NCI-H187 (cell line): ENCODE results near the gene SOX1.

Experiments
- DNase-seq, 2 experiments: peaks; one replicate each; lab custom pipeline; 2025; lab: John Stamatoyannopoulos, UW

The SOX1 gene

GRCh38 chr13:112072534-112073244 lies 5.7 kb downstream of the SOX1 start:
- DNase-seq: peak; percentile 43 to 83

GRCh38 chr13:112073245-112074138 lies 6.5 kb downstream of the SOX1 start:
- DNase-seq: no peak

GRCh38 chr13:112074139-112074865 lies 7.4 kb downstream of the SOX1 start:
- no peak for DNase-seq

- no peak for DNase-seq
These were observed 10.8 kb downstream of the SOX1 start for GRCh38 chr13:112077729-112078128.

DNA sequence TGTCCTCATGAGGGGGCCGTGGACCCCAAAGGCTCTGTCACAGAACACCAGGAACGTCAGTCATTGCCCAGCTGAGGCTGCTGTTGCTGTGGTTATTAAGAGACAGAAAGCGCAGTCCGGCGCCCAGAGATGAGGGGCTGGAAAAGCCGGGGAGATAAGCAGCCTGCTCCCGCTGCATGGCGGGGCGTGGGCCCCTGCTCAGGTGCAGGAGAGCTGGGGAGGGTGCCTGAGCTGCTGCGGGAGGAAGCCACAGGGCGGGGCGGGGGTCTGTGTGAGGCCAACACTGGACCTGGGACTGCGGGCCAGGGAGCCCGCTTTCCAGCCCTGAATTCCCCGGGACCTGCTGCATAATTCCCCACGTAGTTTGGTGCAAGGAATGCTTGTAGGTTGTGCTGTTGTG lies 11.3 kb downstream of the SOX1 start:
- no peak for DNase-seq

DNA sequence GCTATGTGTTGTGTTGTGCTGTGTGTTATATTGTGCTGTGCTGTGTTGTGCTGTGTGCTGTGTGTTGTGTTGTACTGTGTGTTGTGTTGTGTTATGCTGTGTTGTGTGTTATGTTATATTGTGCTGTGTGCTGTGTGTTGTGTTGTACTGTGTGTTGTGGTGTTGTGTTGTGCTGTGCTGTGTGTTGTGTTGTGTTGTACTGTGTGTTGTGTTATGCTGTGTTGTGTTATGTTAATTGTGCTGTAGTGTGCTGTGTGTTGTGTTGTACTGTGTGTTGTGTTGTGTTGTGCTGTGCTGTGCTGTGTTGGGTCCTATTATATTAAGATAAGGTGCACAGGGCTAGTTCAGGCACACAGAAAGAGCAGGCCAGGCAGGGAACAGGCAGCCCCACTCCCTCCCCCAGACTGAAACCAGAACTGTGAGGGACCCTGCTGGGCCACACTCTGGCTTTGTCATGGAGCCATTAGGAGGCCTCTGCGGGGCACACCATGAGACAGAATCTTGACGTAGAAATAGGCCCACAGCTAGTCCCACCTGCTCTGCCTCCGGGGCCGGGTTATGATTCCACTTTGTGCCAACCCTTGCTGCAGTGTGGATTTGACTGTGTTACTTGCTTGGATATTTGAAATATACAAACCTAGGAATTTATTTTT lies 12.1 kb downstream of the SOX1 start:
- no peak for DNase-seq

DNA sequence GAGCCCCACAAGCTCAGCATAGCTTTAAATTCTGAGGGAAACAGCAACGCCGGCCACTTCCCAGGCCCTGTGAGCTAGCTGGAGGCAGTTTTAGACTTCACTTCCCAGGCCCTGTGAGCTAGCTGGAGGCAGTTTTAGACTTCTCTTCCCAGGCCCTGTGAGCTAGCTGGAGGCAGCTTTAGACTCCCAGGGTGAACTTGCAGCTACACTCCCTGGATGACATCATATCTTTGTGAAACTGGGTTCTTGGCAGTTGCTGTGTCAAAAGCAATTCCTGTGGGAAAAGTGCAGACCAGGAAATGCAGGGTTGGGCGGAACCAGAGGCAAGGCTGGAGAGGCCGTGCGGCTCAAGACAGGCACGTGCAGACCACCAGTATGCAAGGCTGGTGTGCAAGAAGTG lies 12.7 kb downstream of the SOX1 start:
- DNase-seq: no peak

GRCh38 chr13:112083971-112084370 lies 17.0 kb downstream of the SOX1 start:
- no peak for DNase-seq

GRCh38 chr13:112092453-112092852 lies 25.5 kb downstream of the SOX1 start:
- no peak for DNase-seq

GRCh38 chr13:112095354-112095753 lies 28.4 kb downstream of the SOX1 start:
- DNase-seq: no peak

GRCh38 chr13:112096959-112097358 lies 30.0 kb downstream of the SOX1 start:
- no peak for DNase-seq

GRCh38 chr13:112097770-112098169 lies 30.8 kb downstream of the SOX1 start:
- no peak for DNase-seq

DNA sequence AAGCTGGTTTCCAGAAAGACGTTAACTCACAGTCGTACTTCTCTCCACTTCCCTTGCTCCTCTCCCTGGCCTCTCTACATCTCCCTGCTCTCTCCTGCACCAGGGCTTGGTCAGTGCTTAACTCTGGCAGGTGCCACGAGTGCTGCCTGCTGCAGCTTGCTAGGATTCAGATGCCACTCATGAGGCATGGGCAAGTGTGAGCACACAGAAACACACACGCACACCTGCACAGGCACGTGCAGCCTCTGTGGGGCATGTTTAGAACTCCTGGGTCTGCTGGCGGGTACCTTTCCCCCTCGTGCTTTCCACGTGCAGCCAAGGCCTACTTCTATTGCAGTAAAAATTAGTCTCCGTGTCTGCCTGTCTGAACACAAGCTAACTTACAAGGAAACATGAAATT lies 31.8 kb downstream of the SOX1 start:
- DNase-seq: no peak

- DNase-seq: no peak
These were observed 34.5 kb downstream of the SOX1 start for GRCh38 chr13:112101360-112101930.

DNA sequence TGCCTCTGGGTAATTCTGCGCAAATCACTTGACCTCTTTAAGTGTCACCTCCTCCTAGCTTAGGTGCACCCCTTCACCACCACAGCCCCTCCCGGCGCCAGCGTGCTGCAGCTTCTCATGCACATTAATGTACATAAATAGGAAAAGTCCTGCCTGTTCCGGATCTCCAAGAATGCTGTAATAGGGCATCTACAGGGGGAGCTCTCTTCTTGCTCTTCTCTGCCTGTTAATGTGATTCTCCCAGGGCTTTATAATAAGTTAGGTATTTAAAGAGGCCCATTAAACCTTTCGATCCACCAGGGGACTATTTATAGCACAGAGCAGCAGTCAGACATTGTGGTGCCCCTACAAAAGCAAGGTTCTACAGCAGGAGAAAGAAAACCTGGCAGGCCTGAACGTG lies 35.3 kb downstream of the SOX1 start:
- DNase-seq: peak; percentile 37 to 39

DNA sequence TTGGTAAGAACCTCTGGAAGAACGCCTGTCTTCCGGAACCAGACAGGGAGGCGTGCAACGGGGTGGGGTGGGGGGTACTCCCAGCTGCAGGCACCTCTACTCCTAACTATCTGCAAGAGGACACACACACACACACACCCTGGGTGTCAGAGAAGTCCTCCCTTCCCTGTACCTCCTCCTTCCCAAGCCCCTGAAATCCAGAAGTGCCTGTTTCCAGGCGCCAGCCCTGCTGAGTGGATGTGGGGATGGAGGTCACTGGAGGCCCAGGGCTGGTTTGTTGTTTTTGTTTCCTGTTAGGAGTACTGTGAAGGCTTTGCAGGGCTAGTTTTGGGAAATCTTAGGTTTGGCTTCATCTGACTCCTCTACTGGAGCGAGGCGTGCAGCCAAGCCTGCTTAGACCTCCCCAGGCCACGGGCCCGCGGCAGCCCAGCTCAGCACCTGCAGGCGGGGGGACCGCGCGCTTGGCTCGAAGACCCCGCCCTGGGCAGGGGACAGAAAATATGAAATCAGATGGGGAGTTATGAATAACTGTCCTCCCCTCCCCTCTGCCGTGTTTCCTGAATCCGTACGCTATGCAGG lies 36.4 kb downstream of the SOX1 start:
- DNase-seq: no peak

DNA sequence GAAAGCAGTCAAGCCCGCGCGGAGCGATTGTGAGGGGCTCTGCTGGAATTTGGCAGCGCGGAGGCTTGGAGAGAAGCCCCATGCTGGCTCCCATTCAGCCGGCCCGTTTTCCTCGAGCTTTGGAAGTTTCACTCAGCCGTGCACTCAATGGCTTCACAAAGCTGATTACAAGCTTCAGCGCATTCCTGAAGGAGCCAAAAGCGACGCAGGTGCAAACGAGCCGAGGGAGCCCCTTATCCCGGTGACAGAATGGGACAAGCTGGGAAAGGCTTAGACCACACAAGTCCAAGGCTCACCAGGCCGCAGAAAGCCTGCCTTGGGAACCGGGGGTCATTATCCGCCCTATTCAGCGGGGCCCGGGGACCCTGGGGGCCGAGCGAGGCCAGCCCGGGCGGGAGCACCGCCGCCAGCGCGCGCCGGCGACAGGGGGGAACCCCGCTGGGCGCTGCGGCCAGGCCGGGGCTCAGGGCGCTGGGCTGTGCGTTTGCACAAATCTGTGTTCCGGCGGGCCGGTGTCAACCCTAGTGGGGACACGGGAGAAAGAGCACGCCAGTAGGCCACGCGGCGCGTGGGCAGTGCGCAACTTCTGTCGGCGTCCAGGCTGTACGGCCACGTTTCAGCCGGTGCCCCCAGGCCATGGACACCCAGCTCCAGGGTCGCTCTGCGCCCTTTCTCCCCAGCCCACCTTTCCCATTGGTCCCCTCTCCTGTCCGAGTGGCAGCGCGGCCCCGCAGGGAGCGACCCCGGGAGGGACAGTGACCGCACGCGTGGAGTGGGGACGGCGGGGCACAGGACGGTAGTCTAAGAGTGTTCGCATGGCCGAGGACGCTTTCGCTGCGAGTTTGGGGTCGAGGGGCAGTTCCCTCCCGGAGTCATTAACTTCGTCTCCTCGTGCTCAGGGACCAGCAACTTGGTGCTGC lies 37.3 kb downstream of the SOX1 start:
- DNase-seq: no peak

DNA sequence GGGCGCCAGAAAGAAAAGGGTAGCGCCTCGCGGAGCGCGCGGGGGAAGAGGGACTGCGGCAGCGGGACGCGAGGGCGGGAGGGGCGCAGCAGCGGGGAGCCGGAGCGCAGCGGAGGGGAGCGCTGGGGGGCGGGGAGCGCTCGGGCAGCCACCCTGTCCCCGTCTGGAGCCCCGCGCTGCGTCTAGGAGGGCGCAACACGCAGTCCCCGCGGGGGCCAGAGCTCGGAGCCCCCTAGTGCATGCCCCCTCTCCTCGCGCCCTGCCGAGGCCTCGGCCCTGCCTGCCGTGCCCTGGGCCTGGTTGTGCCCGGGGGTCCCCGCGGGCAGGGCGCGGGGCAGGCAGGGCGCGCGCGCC lies 37.9 kb downstream of the SOX1 start:
- no peak for DNase-seq

GRCh38 chr13:112105244-112105681 lies 38.3 kb downstream of the SOX1 start:
- no peak for DNase-seq

GRCh38 chr13:112105892-112106291 lies 38.9 kb downstream of the SOX1 start:
- DNase-seq: no peak
